ENCODE data around the gene EPHX1.

The EPHX1 gene

GRCh38 chr1:225838793-225839192, 28.9 kb downstream of the EPHX1 start:
- no peak for TF ChIP-seq CTCF (conservative IDR thresholded peaks at IDR 0.05)
- H3K27ac ChIP-seq = no peak overlapping the region

GRCh38 chr1:225840223-225840610, 30.3 kb downstream of the EPHX1 start:
- H3K27ac ChIP-seq = no peak overlapping the region
- TF ChIP-seq CTCF (conservative IDR thresholded peaks at IDR 0.05) = no peak

- TF ChIP-seq CTCF (conservative IDR thresholded peaks at IDR 0.05) = no peak
- no peak overlapping the region for H3K27ac ChIP-seq
Measured at GRCh38 chr1:225840713-225841112, 30.8 kb downstream of the EPHX1 start.

DNA sequence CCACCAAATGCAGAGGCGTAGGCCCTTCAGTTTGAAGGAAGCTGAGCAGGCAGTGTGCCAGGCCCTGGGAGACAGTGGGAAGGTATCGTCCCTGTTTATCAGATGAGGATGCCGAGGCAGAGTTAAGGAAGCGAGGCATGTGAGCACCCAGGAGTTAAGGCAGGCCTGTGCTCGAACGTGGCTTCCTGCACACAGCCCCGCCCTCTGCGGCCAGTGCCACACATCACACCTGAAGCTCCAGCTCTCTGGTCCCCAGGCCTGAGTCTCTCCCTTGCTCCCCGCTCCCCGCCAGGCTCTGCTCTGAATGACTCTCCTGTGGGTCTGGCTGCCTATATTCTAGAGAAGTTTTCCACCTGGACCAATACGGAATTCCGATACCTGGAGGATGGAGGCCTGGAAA, 32.1 kb downstream of the EPHX1 start:
- TF ChIP-seq CTCF (conservative IDR thresholded peaks at IDR 0.05) = no peak
- no peak overlapping the region for H3K27ac ChIP-seq

GRCh38 chr1:225842788-225843425, 33.0 kb downstream of the EPHX1 start:
- no peak for TF ChIP-seq CTCF (conservative IDR thresholded peaks at IDR 0.05)

GRCh38 chr1:225843426-225843795, 33.5 kb downstream of the EPHX1 start:
- no peak for TF ChIP-seq CTCF (conservative IDR thresholded peaks at IDR 0.05)
- H3K27ac ChIP-seq = no peak overlapping the region

More at GRCh38 chr1:225842788-225843425, 33.0 kb downstream of the EPHX1 start:
- H3K27ac ChIP-seq = no peak overlapping the region

GRCh38 chr1:225844236-225845061, 34.5 kb downstream of the EPHX1 start:
- no peak overlapping the region for H3K27ac ChIP-seq
- no peak for TF ChIP-seq CTCF (conservative IDR thresholded peaks at IDR 0.05)

Measured in VCaP (cell line).